Effector memory CD8-positive, alpha-beta T cell (primary cell): Measurements from ENCODE around the gene ROPN1.

Experiments used
- ATAC-seq: fragments of 150-1000 bp; cut with Tn5 transposase; replicated peaks from 2 replicates; pipeline ENCODE4 v1.10.0; 2021; ENCODE audit warnings: mild to moderate bottlenecking, moderate library complexity
- DNase-seq, 3 experiments: peaks; one replicate each; pipeline ENCODE4 v3.0.0; 2021
- H3K27ac Mint-ChIP-seq, 2 donors: one replicate each; pipeline ENCODE4 v1.8.0; 2022; ENCODE audit warnings: mild to moderate bottlenecking in 2 of 2, mixed read lengths in 2 of 2, moderate library complexity in 2 of 2
- H3K27me3 Mint-ChIP-seq, 2 donors: one replicate each; pipeline ENCODE4 v1.8.0; 2022; ENCODE audit warnings: mixed read lengths in 2 of 2
- H3K36me3 Mint-ChIP-seq: one replicate; pipeline ENCODE4 v1.8.0; 2022; ENCODE audit warnings: mild to moderate bottlenecking, moderate library complexity, mixed read lengths; ENCODE audit not compliant: insufficient read depth
- H3K4me1 Mint-ChIP-seq, 2 donors: one replicate each; pipeline ENCODE4 v1.8.0; 2022; ENCODE audit warnings: low read depth in 2 of 2, mixed read lengths in 2 of 2
- H3K4me3 Mint-ChIP-seq, 2 donors: one replicate each; pipeline ENCODE4 v1.8.0; 2022; ENCODE audit warnings: mild to moderate bottlenecking in 2 of 2, mixed read lengths in 2 of 2, moderate library complexity in 2 of 2
- H3K9me3 Mint-ChIP-seq, 2 donors: one replicate each; pipeline ENCODE4 v1.8.0; 2022; ENCODE audit warnings: mixed read lengths in 2 of 2

Gene ROPN1

GRCh38 chr3:123920383-123920782 is 71.5 kb downstream of the ROPN1 start:
- Mint-ChIP-seq H3K36me3 (no peaks in the 10 kb centered on the region), H3K27ac (no peak overlapping the region), H3K4me1 (no peaks in the 10 kb centered on the region), H3K4me3 (no peak overlapping the region), H3K9me3 (peaks cover 12 to 23% of the 10 kb centered on the region in 2 donors), H3K27me3 (no peaks in the 10 kb centered on the region)
- ATAC-seq (no peak), DNase-seq (no peak)

GRCh38 chr3:123919353-123919752 is 72.6 kb downstream of the ROPN1 start:
- Mint-ChIP-seq H3K27me3 (no peaks in the 10 kb centered on the region), H3K4me1 (no peaks in the 10 kb centered on the region), H3K36me3 (no peaks in the 10 kb centered on the region), H3K9me3 (peaks cover 10 to 21% of the 10 kb centered on the region in 2 donors), H3K4me3 (no peak overlapping the region), H3K27ac (no peak overlapping the region)
- DNase-seq (no peak), ATAC-seq (no peak)
